K562 (cell line): ENCODE data around the gene IGF2BP3. TPM values are rescaled to one million over a fixed set of nuclear protein-coding genes. Genes with fewer than 3 reads are reported as not detected.
A peak's percentile ranks its signal among the peaks of the same experiment; 100 is the strongest.

ENCODE experiments used
- ADNP ChIP-seq: fragments of 200-800 bp; sonication (Bioruptor generic); IDR thresholded peaks from 2 replicates; pipeline ENCODE4 v1.6.1; 2016; ENCODE audit warnings: missing genetic modification characterization, missing compliant biosample characterization
- CHD4 ChIP-seq: fragments of 200-600 bp; sonication (generic); IDR thresholded peaks from 3 replicates; pipeline ENCODE4 v1.6.1; 2012; ENCODE audit warnings: low read depth, mild to moderate bottlenecking, mixed read lengths, low read length, inconsistent platforms; ENCODE audit not compliant: insufficient read depth, insufficient replicate concordance, poor library complexity, severe bottlenecking
- DLX4 ChIP-seq: fragments of 250-450 bp; sonication (Bioruptor Pico); IDR thresholded peaks from 2 replicates; pipeline ENCODE4 v1.6.1; 2021; ENCODE audit warnings: mild to moderate bottlenecking
- KLF16 ChIP-seq: IDR thresholded peaks from 2 replicates; pipeline ENCODE4 v1.6.1; 2016; ENCODE audit warnings: antibody characterized with exemption
- NCOA2 ChIP-seq, 2 experiments: fragments of 450-650 bp; IDR thresholded peaks; 2 replicates each; pipeline ENCODE4 v1.6.1; 2018; ENCODE audit warnings: mild to moderate bottlenecking in 2 of 2, moderate library complexity in 1 of 2; ENCODE audit not compliant: partially characterized antibody in 2 of 2
- REST ChIP-seq, 2 experiments: fragments of 450-650 bp; formaldehyde crosslinking in 1 of 2; IDR thresholded peaks; 2 replicates each; pipeline versions ENCODE4 v1.4.0 to v1.6.1; 2014 to 2020; ENCODE audit warnings: mild to moderate bottlenecking in 2 of 2, borderline replicate concordance in 1 of 2, low read depth in 1 of 2
- ZBTB17 ChIP-seq: fragments of 450-650 bp; formaldehyde crosslinking; IDR thresholded peaks from 2 replicates; pipeline ENCODE4 v1.4.0; 2020; ENCODE audit warnings: mild to moderate bottlenecking
- ZNF77 ChIP-seq: fragments of 250-450 bp; sonication (Bioruptor Pico); IDR thresholded peaks from 2 replicates; pipeline ENCODE4 v1.5.0; 2020
- polyA plus RNA-seq, 8 experiments: library from polyadenylated mRNA; depleted of rRNA in 4 of 8; stranded (reverse) in 5 of 8; unstranded in 3 of 8; fragments of >200 nt; fragmentation: Nextera tagmentation in 2 of 8; fragmentation: Illumina TruSeq in 1 of 8; extraction: Ambion mirVana in 2 of 8; extraction: Trizol in 1 of 8; gene quantifications; 2 replicates each; pipeline versions ENCODE4 v1.2.1 to v1.2.3, GENCODE V29; 2011 to 2014; ENCODE audit warnings: inconsistent platforms in 1 of 8, missing spikeins in 1 of 8
- total RNA-seq, 7 experiments: library from RNA; depleted of rRNA in 6 of 7; stranded (reverse); fragments of >200 nt in 6 of 7; fragmentation: Illumina TruSeq in 2 of 7; extraction: Trizol in 2 of 7; gene quantifications; 2 replicates each; pipeline versions ENCODE4 v1.2.1 to v1.2.3, GENCODE V29; 2011 to 2021; ENCODE audit warnings: low replicate concordance in 1 of 7

Gene IGF2BP3
- total and polyA plus RNA-seq, 9 of the 15 experiments (the other 6 are each of a cell fraction or from before 2014, with no cell fraction given) = 8.4 to 88.1 (median 61.2) TPM

GRCh38 chr7:23277359-23277989 is 192.8 kb downstream of the IGF2BP3 start (continued):
- peak; percentile 64; the same call in 1 of the 2 replicates for TF ChIP-seq REST (IDR thresholded peaks at IDR 0.05; ENCODE audit: borderline replicate concordance)
- no peak for TF ChIP-seq REST (CRISPR knock-in tag; IDR thresholded peaks at IDR 0.05; ENCODE audit: low read depth)
- no peak for TF ChIP-seq DLX4 (CRISPR knock-in tag)
- no peak for TF ChIP-seq CHD4
- peak; percentile 48; the same call in 1 of the 2 replicates for TF ChIP-seq ADNP (tag)
- TF ChIP-seq ZBTB17 (CRISPR knock-in tag) = no peak
- TF ChIP-seq ZNF77 (CRISPR knock-in tag) = no peak
- TF ChIP-seq KLF16 = peak; percentile 41; the same call in 1 of the 2 replicates
- no peak for TF ChIP-seq NCOA2 (IDR thresholded peaks at IDR 0.05; ENCODE audit: partially characterized antibody in 2 of 2)
